Amniotic stem cell (primary cell): ENCODE results near the gene NDST4.

Experiments used
- DNase-seq: peaks from one replicate; lab custom pipeline; 2025; lab: John Stamatoyannopoulos, UW

The NDST4 gene

DNA sequence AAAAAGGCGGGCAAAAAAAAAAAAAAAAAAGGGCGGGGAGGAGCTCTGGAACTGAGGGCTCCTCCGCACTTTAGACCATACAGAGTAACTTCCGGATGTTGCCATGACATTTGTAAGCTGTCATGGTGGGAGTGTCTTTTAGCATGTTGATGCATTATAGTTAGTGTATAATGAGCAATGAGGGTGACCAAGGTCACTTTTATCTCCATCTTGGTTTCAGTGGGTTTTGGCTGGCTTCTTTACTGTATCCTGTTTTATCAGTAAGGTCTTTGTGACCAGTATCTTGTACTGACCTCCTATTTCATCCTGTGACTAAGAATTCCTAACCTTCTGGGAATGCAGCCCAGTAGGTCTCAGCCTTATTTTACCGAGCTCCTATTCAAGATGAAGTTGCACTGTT, 321.4 kb downstream of the NDST4 start:
- no peak for DNase-seq

DNA sequence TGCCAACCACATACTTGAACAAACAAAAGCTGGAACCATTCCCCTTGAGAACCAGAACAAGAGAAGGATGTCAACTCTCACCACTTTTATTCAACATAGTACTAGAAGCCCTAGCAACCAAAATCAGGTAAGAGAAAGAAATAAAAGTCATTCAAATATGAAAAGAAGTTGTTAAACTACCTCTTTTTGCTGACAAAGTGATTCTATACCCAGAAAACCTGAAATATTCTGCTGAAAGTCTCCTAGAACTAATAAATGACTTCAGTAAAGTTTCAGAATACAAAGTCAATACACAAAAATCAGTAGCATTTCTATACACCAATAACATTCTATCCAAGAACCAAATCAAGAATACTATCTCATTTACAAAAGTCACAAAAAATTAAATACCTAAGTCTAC, 327.9 kb downstream of the NDST4 start:
- no peak for DNase-seq

DNA sequence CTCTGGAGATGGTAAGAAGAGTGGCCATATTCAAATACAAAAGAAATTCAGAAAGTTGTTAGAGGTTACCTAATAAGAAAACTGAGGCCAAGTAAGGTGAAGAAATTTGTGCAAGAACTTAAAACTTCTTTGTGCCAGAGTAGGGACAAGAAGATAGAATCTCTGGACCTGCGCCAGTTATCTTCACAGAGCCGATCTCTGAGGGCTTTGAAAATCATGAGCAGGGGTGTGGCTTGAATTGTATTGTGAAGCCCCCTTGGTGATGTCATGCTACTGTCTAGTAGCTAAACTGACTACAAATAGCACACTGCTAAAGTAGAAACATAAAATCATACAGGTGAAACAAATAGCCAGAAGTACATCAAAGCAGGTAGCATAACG, 330.2 kb downstream of the NDST4 start:
- no peak for DNase-seq

DNA sequence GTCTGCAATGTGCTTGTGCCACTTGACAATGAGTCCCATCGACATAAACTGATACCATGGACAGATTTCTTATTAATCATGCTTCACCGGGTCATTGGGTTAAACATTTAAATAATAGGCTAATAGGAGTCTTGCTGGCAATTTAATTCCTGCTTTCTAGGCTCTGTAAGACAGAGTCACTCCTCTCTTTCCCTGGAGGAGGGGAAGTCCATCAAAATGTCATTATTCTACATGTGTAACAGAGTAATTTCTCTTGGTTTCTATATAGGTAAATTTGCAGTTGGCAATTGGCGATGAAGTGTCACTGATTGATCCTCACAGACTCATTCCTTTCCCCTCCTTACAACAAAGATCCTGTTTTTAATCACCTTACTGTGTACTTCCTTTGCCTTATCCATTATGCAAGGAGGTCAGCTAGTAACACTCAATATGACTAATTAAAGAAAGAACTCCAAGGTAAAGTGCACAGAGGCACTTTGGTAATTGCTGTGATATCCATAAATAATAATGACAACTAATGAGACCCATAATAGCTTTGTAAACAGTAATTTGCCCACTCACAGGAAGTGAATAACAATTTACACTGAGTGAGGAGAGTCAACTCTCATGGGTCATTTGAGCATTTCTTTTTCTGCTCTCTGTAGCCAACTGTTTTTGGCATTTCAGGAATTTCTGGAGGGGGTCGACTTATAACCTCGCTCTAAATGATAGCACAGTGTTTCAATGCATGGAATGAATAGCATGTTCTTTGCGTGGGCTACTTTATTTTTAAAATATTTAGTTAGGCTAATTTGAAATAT, 330.8 kb downstream of the NDST4 start:
- no peak for DNase-seq

DNA sequence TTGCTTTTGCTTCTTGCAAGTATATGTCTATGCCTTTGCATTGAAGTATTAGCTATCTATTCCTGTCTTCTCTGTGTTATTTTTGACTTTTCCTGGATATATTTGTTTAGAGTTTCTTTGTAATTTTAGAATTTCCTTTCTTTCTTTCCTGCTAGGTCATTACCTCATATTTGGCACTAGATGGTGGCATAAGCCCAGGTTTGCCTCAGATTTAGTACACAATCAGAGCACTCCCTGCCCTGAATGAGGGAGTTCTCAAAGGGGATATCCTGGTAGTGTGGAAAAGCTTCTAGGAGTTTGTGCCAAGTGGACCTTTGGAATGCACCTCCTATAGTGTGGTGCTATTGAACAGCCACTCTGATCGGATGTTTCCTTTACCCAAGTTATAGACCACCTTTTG, 333.2 kb downstream of the NDST4 start:
- DNase-seq = no peak
